IMR-90 (cell line): ENCODE measurements around the gene RBP4. TPM values are rescaled to one million over a fixed set of nuclear protein-coding genes. Genes with fewer than 3 reads are reported as not detected.

Experiments used
- ATAC-seq: fragments of 200-7000 bp; cut with Tn5 transposase; 2 replicates; pipeline ENCODE4 v1.9.1; 2020; ENCODE audit warnings: low read depth, mild to moderate bottlenecking, moderate library complexity
- BruUV-seq: library from RNA; stranded (reverse); fragments of 400-500 nt; replicated peaks from 2 replicates; lab custom pipeline; 2021; lab: Mats Ljungman, UMichigan
- CTCF ChIA-PET: fragments of 300-600 bp; formaldehyde crosslinking; extraction: SDS; loops from one replicate; lab custom pipeline; 2021; ENCODE audit warnings: antibody characterized with exemption; lab: Yijun Ruan, JAX
- POLR2A ChIA-PET: fragments of 300-600 bp; sonication (Branson Sonifier 250); formaldehyde crosslinking; loops from one replicate; lab custom pipeline; 2022; ENCODE audit warnings: antibody characterized with exemption; ENCODE audit not compliant: unreplicated experiment; lab: Charles Lee
- DNase-seq: peaks from one replicate; pipeline ENCODE4 v3.0.0; 2013
- H2AFZ ChIP-seq: replicated peaks from 2 replicates; pipeline ENCODE3; 2013; ENCODE audit warnings: low read length, mild to moderate bottlenecking; ENCODE audit not compliant: poor library complexity
- H2AK5ac ChIP-seq: 2 replicates; pipeline ENCODE4 v1.6.1; 2013; ENCODE audit warnings: low read depth, low read length, inconsistent platforms
- H2AK9ac ChIP-seq: replicated peaks from 2 replicates; pipeline ENCODE3; 2013; ENCODE audit warnings: mild to moderate bottlenecking, low read depth, low read length, moderate library complexity; ENCODE audit not compliant: poor library complexity
- H2BK120ac ChIP-seq: 2 replicates; pipeline ENCODE4 v1.6.1; 2013; ENCODE audit warnings: low read depth, low read length, inconsistent platforms
- H2BK15ac ChIP-seq: 3 replicates; pipeline ENCODE4 v1.6.1; 2013; ENCODE audit warnings: low read depth, low read length, inconsistent platforms
- H2BK20ac ChIP-seq: 2 replicates; pipeline ENCODE4 v1.6.1; 2013; ENCODE audit warnings: low read depth, mild to moderate bottlenecking, inconsistent platforms, low read length, moderate library complexity
- H2BK5ac ChIP-seq: 2 replicates; pipeline ENCODE4 v1.6.1; 2013; ENCODE audit warnings: mild to moderate bottlenecking, low read depth, low read length, inconsistent platforms; ENCODE audit not compliant: poor library complexity, severe bottlenecking
- H3K14ac ChIP-seq: replicated peaks from 2 replicates; pipeline ENCODE4 v1.6.1; 2013; ENCODE audit warnings: low read depth, low read length, inconsistent platforms
- H3K18ac ChIP-seq: 2 replicates; pipeline ENCODE4 v1.6.1; 2013; ENCODE audit warnings: low read depth, low read length, control low read depth
- H3K23ac ChIP-seq: 2 replicates; pipeline ENCODE4 v1.6.1; 2013; ENCODE audit warnings: low read depth, low read length, inconsistent platforms
- H3K27ac ChIP-seq: 2 replicates; pipeline ENCODE4 v1.5.1; 2013; ENCODE audit warnings: mild to moderate bottlenecking, control low read depth, low read length; ENCODE audit not compliant: insufficient read depth
- H3K27me3 ChIP-seq: 2 replicates; pipeline ENCODE4 v1.6.1; 2013; ENCODE audit warnings: low read length; ENCODE audit not compliant: control insufficient read depth, insufficient read depth
- H3K36me3 ChIP-seq: 2 replicates; pipeline ENCODE4 v1.6.1; 2013; ENCODE audit warnings: low read length, mixed read lengths; ENCODE audit not compliant: control insufficient read depth, insufficient read depth
- H3K4ac ChIP-seq: 2 replicates; pipeline ENCODE4 v1.6.1; 2013; ENCODE audit warnings: low read depth, low read length, inconsistent platforms
- H3K4me1 ChIP-seq: 2 replicates; pipeline ENCODE4 v1.6.1; 2013; ENCODE audit warnings: low read length, mixed read lengths; ENCODE audit not compliant: control insufficient read depth, insufficient read depth
- H3K4me2 ChIP-seq: 2 replicates; pipeline ENCODE4 v1.6.1; 2013; ENCODE audit warnings: low read depth, mild to moderate bottlenecking, control low read depth, low read length, moderate library complexity
- H3K4me3 ChIP-seq: 2 replicates; pipeline ENCODE4 v1.5.1; 2013; ENCODE audit warnings: low read depth, mild to moderate bottlenecking, control low read depth, low read length, moderate library complexity; ENCODE audit not compliant: insufficient read depth
- H3K56ac ChIP-seq: 2 replicates; pipeline ENCODE4 v1.6.1; 2013; ENCODE audit warnings: low read length, inconsistent platforms; ENCODE audit not compliant: insufficient read depth; ENCODE audit errors: extremely low read depth
- H3K79me1 ChIP-seq, 2 experiments: 2 replicates each; pipeline ENCODE4 v1.6.1; 2013; ENCODE audit warnings: low read length in 2 of 2, inconsistent platforms in 1 of 2, low read depth in 1 of 2
- H3K9ac ChIP-seq: 2 replicates; pipeline ENCODE4 v1.6.1; 2013; ENCODE audit warnings: low read depth, low read length, control low read depth
- H3K9me1 ChIP-seq: 2 replicates; pipeline ENCODE4 v1.6.1; 2013; ENCODE audit warnings: low read length, inconsistent platforms; ENCODE audit not compliant: insufficient read depth
- H3K9me3 ChIP-seq: 2 replicates; pipeline ENCODE4 v1.6.1; 2013; ENCODE audit warnings: low read length; ENCODE audit not compliant: control insufficient read depth, insufficient read depth
- H4K20me1 ChIP-seq: 2 replicates; pipeline ENCODE4 v1.6.1; 2013; ENCODE audit warnings: low read length, inconsistent platforms; ENCODE audit not compliant: insufficient read depth
- H4K5ac ChIP-seq: 2 replicates; pipeline ENCODE4 v1.6.1; 2013; ENCODE audit warnings: mild to moderate bottlenecking, low read depth, low read length, control low read depth
- H4K8ac ChIP-seq, 2 experiments: 2 replicates each; pipeline ENCODE4 v1.6.1; 2013; ENCODE audit warnings: low read depth in 2 of 2, low read length in 2 of 2, control low read depth in 1 of 2, inconsistent platforms in 1 of 2
- H4K91ac ChIP-seq: 2 replicates; pipeline ENCODE4 v1.6.1; 2013; ENCODE audit warnings: low read depth, low read length, inconsistent platforms; ENCODE audit not compliant: insufficient read depth
- RCOR1 ChIP-seq: IDR thresholded peaks from 2 replicates; pipeline ENCODE4 v1.6.1; 2012; ENCODE audit warnings: mild to moderate bottlenecking, low read length, improper control_type of control experiment; ENCODE audit not compliant: insufficient replicate concordance
- RFX5 ChIP-seq: IDR thresholded peaks from 2 replicates; pipeline ENCODE4 v1.8.0; 2012; ENCODE audit warnings: low read depth, mild to moderate bottlenecking, low read length, moderate library complexity
- WGBS, 2 experiments: methylation state at CpG; one replicate each; pipeline versions ENCODE4 v1.1.5 to v1.1.7; 2013; ENCODE audit warnings: missing lambda C conversion rate in 2 of 2; ENCODE audit not compliant: insufficient read length in 1 of 2; ENCODE audit errors: extremely low coverage in 2 of 2; 5-methylcytosine and 5-hydroxymethylcytosine counted together
- dilution Hi-C: fragments of 300-500 bp; cut with HindIII; formaldehyde crosslinking; loops from one replicate; pipeline ENCODE4 v1.14.3; 2018; ENCODE audit warnings: low sequenced_read_pairs; ENCODE audit not compliant: unreplicated experiment
- in situ Hi-C: fragments of 300-500 bp; cut with MboI; formaldehyde crosslinking; loops from 3 replicates; pipeline ENCODE4 v1.14.3; 2019; ENCODE audit warnings: low sequenced_read_pairs, inconsistent platforms, mixed read lengths
- intact Hi-C: fragments of 100-400 bp; cut with micrococcal nuclease; formaldehyde crosslinking; loops from 2 replicates; pipeline ENCODE4 v1.10.0; 2022
- polyA plus RNA-seq, 3 experiments: library from polyadenylated mRNA; depleted of rRNA; stranded (reverse); fragments of >200 nt; gene quantifications; 2 replicates each; pipeline ENCODE4 v1.2.3, GENCODE V29; 2012; ENCODE audit warnings: low replicate concordance in 1 of 3
- total RNA-seq: library from RNA; depleted of rRNA; stranded (reverse); fragments of >200 nt; gene quantifications from 2 replicates; pipeline ENCODE4 v1.2.3, GENCODE V29; 2012

The RBP4 gene
- total and polyA plus RNA-seq, 2 of the 4 experiments (the other 2 are of a cell fraction) = not detected

DNA sequence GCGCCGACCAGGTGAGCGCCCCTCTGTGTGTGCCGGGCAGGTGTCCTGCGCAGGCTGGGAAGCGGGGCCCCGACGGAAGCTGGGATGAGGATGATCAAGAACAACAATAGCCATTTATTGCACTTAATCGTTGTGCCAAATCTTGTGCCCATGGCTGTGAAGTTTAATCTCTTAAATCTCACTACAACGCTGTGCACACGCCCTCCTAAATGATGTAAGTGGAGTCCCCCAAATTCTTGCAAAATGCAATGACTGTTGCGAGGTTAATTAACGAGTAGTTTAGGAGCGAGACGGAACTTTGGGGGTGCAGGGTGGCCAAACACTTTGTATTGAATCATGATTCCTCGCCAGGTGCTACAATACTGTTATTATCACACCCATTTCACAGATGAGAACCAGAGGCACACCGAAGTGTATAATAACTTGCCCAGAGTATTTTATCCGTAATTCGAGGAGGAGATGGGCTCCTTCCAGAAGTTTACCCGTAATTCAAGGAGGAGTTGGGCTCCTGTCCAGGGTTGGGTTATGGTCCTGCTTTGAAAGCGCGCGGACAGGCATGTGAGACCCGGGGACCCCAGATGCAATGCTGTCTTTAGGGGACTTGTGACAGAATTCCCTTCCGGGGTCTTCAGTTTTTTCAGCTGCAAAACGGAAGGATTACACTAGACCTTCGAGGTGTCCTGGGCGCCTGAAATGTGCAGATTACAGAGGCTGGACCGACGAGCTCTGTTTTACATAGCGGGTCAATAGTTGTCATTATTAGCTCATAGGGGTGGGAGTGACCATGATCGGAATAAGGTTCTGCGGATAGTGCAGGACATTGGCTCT lies 33.5 kb downstream of the RBP4 start:
- no peak overlapping the region for H4K5ac ChIP-seq
- no peak overlapping the region for H2AFZ ChIP-seq
- no peak overlapping the region for H2BK20ac ChIP-seq
- H4K20me1 ChIP-seq = no peaks in the 10 kb centered on the region
- no peaks in the 10 kb centered on the region for H3K79me1 ChIP-seq
- H3K18ac ChIP-seq = no peak overlapping the region
- no peak overlapping the region for H4K8ac ChIP-seq
- no peaks in the 10 kb centered on the region for H3K9me3 ChIP-seq
- H3K27me3 ChIP-seq = peaks cover 65% of the 10 kb centered on the region
- ChIA-PET POLR2A (no interaction called here), CTCF (no interaction called here)
- no peak overlapping the region for H3K4ac ChIP-seq
- no peak overlapping the region for H2BK15ac ChIP-seq
- no peak overlapping the region for H3K4me3 ChIP-seq
- ATAC-seq (no peak), DNase-seq (no peak)
- H3K36me3 ChIP-seq = no peaks in the 10 kb centered on the region
- no peaks in the 10 kb centered on the region for H3K9me1 ChIP-seq
- intact Hi-C loops (no loop called here), in situ Hi-C loops (no loop called here), dilution Hi-C loops (no loop called here)
- no peak overlapping the region for H4K91ac ChIP-seq
- H3K4me2 ChIP-seq = no peak overlapping the region
- TF ChIP-seq RFX5 (no peak), RCOR1 (no peak)
- no peak overlapping the region for H3K56ac ChIP-seq
- WGBS, 2 experiments = 2% methylated on average over 10 of the region's 33 CpGs; no CpG with 5 or more reads in 1 of the 2 experiments
- no peak overlapping the region for H2AK5ac ChIP-seq
- no peak overlapping the region for H3K27ac ChIP-seq
- H3K9ac ChIP-seq = no peak overlapping the region
- no TSS peak for BruUV-seq
- no peak overlapping the region for H2AK9ac ChIP-seq
- H3K4me1 ChIP-seq = no peaks in the 10 kb centered on the region
- no peak overlapping the region for H2BK120ac ChIP-seq
- H3K14ac ChIP-seq = no peak overlapping the region
- no peak overlapping the region for H2BK5ac ChIP-seq
- no peak overlapping the region for H3K23ac ChIP-seq
